ENCODE data around the gene ANKRD55. TPM values are rescaled to one million over a fixed set of nuclear protein-coding genes. Genes with fewer than 3 reads are reported as not detected.
"Not testable (repeated sequence)": the region's sequence is repeated elsewhere in the genome, so short reads cannot be mapped to it uniquely, and the experiment has no call there.

The ANKRD55 gene
- total and polyA plus RNA-seq, 2 of the 8 experiments (the other 6 are each of a cell fraction or from before 2014, with no cell fraction given), result not detected

DNA sequence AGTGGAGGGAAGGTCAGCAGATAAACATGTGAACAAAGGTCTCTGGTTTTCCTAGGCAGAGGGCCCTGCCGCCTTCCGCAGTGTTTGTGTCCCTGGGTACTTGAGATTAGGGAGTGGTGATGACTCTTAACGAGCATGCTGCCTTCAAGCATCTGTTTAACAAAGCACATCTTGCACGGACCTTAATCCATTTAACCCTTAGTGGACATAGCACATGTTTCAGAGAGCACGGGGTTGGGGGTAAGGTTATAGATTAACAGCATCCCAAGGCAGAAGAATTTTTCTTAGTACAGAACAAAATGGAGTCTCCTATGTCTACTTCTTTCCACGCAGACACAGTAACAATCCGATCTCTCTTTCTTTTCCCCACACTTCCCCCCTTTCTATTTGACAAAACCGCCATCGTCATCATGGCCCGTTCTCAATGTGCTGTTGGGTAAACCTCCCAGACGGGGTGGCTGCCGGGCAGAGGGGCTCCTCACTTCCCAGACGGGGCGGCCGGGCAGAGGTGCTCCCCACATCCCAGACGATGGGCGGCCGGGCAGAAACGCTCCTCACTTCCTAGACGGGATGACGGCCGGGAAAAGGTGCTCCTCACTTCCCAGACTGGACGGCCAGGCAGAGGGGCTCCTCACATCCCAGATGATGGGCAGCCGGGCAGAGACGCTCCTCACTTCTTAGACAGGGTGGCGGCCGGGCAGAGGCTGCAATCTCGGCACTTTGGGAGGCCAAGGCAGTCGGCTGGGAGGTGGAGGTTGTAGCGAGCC lies 24.8 kb upstream of the ANKRD55 start:
- H3K23ac ChIP-seq (ENCODE audit: insufficient read length); H3K56ac ChIP-seq (replicated peaks; ENCODE audit: insufficient read length, low read depth, low read length); H2AK5ac ChIP-seq (ENCODE audit: low read depth, low read length); H2BK12ac ChIP-seq (ENCODE audit: low read depth, low read length); H4K91ac ChIP-seq (replicated peaks; ENCODE audit: insufficient read length, low read length); H4K20me1 ChIP-seq (replicated peaks in 1 of 2; ENCODE audit: control insufficient read depth in 1 of 2, insufficient read depth in 2 of 2, low read length in 2 of 2); H3K18ac ChIP-seq (ENCODE audit: extremely low read depth, low read length); H2BK20ac ChIP-seq (ENCODE audit: low read length); H3K27ac ChIP-seq (ENCODE audit: low read depth, low read length); H3K4ac ChIP-seq (replicated peaks; ENCODE audit: insufficient read length, low read depth, low read length); H3K79me1 ChIP-seq (ENCODE audit: low read depth, low read length); H3K9ac ChIP-seq (replicated peaks in 1 of 4; ENCODE audit: extremely low read depth in 1 of 4, low read depth in 3 of 4, low read length in 3 of 4); H3K79me2 ChIP-seq (ENCODE audit: control insufficient read depth in 1 of 2, insufficient read depth in 2 of 2, low read length in 2 of 2); DNase-seq (ENCODE audit: low read depth in 1 of 2, low spot score in 2 of 2); H2BK15ac ChIP-seq (ENCODE audit: low read length); H3K23me2 ChIP-seq (ENCODE audit: low read depth, low read length); H3K4me3 ChIP-seq (ENCODE audit: extremely low read depth in 1 of 4, insufficient read depth in 2 of 4, low read depth in 3 of 4, low read length in 4 of 4); H2BK120ac ChIP-seq (replicated peaks; ENCODE audit: low read depth, low read length); H2BK5ac ChIP-seq (ENCODE audit: low read depth, low read length); H4K8ac ChIP-seq (ENCODE audit: extremely low read depth, insufficient read depth, low read length); H3K9me3 ChIP-seq (ENCODE audit: insufficient read depth in 2 of 2, low read depth in 1 of 2, low read length in 1 of 2); H3K27me3 ChIP-seq (replicated peaks in 1 of 4; ENCODE audit: control insufficient read depth in 3 of 4, extremely low read depth in 1 of 4, insufficient read depth in 3 of 4, low read length in 3 of 4); CTCF ChIA-PET (ENCODE audit: partially characterized antibody); H3K36me3 ChIP-seq (ENCODE audit: control insufficient read depth in 2 of 4, insufficient read depth in 4 of 4, low read length in 3 of 4); FAIRE-seq; H3K4me1 ChIP-seq (replicated peaks in 1 of 4; ENCODE audit: control insufficient read depth in 3 of 4, insufficient read depth in 4 of 4, low read length in 3 of 4); H2AFZ ChIP-seq (ENCODE audit: low read length); H4K5ac ChIP-seq (ENCODE audit: insufficient read length, low read depth, low read length); H3K4me2 ChIP-seq (ENCODE audit: insufficient read depth in 1 of 2, low read depth in 2 of 2, low read length in 2 of 2); H3K14ac ChIP-seq (ENCODE audit: insufficient read length): not testable (repeated sequence)
- WGBS, 2 experiments (ENCODE audit: extremely low coverage in 1 of 2, insufficient coverage in 1 of 2, insufficient read length in 1 of 2, insufficient replicate concordance in 2 of 2, low coverage in 1 of 2, low lambda C conversion rate in 2 of 2, missing lambda C conversion rate in 1 of 2), result 85% methylated on average over 16 of the region's 30 CpGs; no CpG with 5 or more reads in 1 of the 2 experiments
- POLR2A ChIA-PET (ENCODE audit: partially characterized antibody), result interaction anchor here (0.6 kb wide), 1 partner anchor 38 kb away, joined by 3 read pairs; no protein-coding TSS in a partner anchor
